MM.1S (cell line): Measurements from ENCODE around the gene SH2D4B.

Source experiments
- CTCF ChIP-seq: fragments of 300-600 bp; sonication (generic); IDR thresholded peaks from 2 replicates; pipeline ENCODE4 v1.5.1; 2016; ENCODE audit warnings: antibody characterized with exemption, low read length, mixed read lengths
- EZH2 ChIP-seq: fragments of 300-600 bp; sonication (generic); optimal IDR thresholded peaks from 2 replicates; pipeline ENCODE3; 2017; ENCODE audit warnings: low read depth, mild to moderate bottlenecking, antibody characterized with exemption, low read length, mixed read lengths
- EZH2phosphoT487 ChIP-seq: fragments of 300-600 bp; sonication (generic); IDR thresholded peaks from 2 replicates; pipeline ENCODE4 v1.6.1; 2018; ENCODE audit warnings: antibody characterized with exemption, low read length

DNA sequence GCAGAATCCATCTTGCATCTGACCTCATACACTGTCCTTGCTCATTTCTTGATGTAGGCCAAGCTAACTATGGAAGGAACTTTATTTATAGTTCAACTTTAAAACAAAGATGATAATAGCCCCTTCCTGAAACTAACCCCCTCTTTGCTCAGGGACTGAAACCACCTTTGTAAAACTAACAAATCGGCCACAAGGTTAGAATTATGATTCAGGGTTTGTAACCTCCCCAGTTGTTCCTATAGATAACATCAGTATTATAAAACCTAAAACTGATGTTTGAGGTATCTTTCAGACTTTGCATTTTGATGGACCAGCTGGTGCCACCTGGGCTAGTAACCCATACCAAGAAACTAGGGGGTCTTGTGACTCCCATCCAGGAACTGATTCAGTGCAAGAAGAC, 143.4 kb downstream of the SH2D4B start:
- TF ChIP-seq CTCF (no peak), EZH2 (no peak), EZH2phosphoT487 (no peak)
